ENCODE results near the gene MAD1L1.

GRCh38 chr7:1925349-1925748, 307.4 kb downstream of the MAD1L1 start:
- TF ChIP-seq ZNF510 (tag by site-specific recombination; IDR thresholded peaks at IDR 0.05; ENCODE audit: insufficient replicate concordance): no peak
- no peak for TF ChIP-seq ZBTB8A (tag by site-specific recombination; IDR thresholded peaks at IDR 0.05)
- TF ChIP-seq ZNF670 (tag by site-specific recombination; IDR thresholded peaks at IDR 0.05; ENCODE audit: low read depth): no peak
- TF ChIP-seq CTCF (tag by site-specific recombination; IDR thresholded peaks at IDR 0.05): no peak
- TF ChIP-seq, protein P1, sequence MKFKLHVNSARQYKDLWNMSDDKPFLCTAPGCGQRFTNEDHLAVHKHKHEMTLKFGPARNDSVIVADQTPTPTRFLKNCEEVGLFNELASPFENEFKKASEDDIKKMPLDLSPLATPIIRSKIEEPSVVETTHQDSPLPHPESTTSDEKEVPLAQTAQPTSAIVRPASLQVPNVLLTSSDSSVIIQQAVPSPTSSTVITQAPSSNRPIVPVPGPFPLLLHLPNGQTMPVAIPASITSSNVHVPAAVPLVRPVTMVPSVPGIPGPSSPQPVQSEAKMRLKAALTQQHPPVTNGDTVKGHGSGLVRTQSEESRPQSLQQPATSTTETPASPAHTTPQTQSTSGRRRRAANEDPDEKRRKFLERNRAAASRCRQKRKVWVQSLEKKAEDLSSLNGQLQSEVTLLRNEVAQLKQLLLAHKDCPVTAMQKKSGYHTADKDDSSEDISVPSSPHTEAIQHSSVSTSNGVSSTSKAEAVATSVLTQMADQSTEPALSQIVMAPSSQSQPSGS (tag by site-specific recombination; IDR thresholded peaks at IDR 0.05; ENCODE audit: low read depth): no peak
- TF ChIP-seq REST (tag by site-specific recombination; IDR thresholded peaks at IDR 0.05): no peak

Data from HEK293 (cell line).